Measurements from ENCODE around the gene PNPLA1.

PNPLA1 gene

DNA sequence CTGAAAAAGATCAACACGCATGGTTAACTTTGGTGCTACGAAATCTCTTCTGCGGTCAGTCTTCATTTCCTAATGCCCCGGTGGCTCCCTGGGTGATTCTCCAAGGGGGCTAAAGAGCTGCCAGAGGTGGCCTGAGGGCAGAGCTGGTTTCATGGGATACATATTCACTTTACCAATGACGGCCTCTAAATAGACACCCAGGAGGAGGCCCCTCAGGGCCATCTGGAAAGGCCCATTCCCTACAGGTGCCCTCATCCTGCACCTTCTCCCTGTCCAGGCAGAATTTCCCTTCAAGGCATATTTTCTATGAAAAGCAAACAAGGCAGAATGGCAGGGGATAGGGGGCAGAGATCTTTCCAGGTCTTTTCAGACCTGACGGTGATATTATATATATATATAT is 54.3 kb downstream of the PNPLA1 start:
- no peak for DNase-seq (ENCODE audit: low read depth)
- TF ChIP-seq, protein P1, sequence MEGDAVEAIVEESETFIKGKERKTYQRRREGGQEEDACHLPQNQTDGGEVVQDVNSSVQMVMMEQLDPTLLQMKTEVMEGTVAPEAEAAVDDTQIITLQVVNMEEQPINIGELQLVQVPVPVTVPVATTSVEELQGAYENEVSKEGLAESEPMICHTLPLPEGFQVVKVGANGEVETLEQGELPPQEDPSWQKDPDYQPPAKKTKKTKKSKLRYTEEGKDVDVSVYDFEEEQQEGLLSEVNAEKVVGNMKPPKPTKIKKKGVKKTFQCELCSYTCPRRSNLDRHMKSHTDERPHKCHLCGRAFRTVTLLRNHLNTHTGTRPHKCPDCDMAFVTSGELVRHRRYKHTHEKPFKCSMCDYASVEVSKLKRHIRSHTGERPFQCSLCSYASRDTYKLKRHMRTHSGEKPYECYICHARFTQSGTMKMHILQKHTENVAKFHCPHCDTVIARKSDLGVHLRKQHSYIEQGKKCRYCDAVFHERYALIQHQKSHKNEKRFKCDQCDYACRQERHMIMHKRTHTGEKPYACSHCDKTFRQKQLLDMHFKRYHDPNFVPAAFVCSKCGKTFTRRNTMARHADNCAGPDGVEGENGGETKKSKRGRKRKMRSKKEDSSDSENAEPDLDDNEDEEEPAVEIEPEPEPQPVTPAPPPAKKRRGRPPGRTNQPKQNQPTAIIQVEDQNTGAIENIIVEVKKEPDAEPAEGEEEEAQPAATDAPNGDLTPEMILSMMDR (IDR thresholded peaks at IDR 0.05; ENCODE audit: low read depth, low read length, missing control alignments), result no peak
- H3K4me3 ChIP-seq (ENCODE audit: low read depth, low read length), result no peak overlapping the region

DNA sequence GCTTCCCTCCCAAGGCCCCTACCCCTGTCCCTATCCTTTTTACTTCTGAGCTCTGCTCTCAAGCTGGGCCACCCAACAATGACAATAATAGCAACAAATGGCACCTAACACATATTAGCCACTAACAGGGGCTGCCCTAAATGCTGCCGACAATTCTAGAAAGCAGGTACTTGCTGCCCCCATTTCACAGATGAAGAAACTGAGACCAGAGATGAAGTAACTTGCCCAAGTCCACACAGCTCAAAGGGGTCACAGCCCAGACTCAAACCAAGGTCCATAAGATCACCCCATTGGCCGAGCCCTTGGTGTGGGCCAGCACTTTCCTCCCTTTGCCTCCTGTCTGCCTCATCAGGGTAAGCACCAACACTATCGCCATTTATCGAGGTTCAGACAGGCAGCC is 54.9 kb downstream of the PNPLA1 start:
- no peak overlapping the region for H3K4me3 ChIP-seq (ENCODE audit: low read depth, low read length)
- TF ChIP-seq, protein P1 (IDR thresholded peaks at IDR 0.05; ENCODE audit: low read depth, low read length, missing control alignments), result no peak
- no peak for DNase-seq (ENCODE audit: low read depth)

GRCh38 chr6:36326356-36326995 is 56.6 kb downstream of the PNPLA1 start:
- TF ChIP-seq, protein P1 (IDR thresholded peaks at IDR 0.05; ENCODE audit: low read depth, low read length, missing control alignments), result no peak
- DNase-seq (ENCODE audit: low read depth), result no peak
- H3K4me3 ChIP-seq (ENCODE audit: low read depth, low read length), result no peak overlapping the region

DNA sequence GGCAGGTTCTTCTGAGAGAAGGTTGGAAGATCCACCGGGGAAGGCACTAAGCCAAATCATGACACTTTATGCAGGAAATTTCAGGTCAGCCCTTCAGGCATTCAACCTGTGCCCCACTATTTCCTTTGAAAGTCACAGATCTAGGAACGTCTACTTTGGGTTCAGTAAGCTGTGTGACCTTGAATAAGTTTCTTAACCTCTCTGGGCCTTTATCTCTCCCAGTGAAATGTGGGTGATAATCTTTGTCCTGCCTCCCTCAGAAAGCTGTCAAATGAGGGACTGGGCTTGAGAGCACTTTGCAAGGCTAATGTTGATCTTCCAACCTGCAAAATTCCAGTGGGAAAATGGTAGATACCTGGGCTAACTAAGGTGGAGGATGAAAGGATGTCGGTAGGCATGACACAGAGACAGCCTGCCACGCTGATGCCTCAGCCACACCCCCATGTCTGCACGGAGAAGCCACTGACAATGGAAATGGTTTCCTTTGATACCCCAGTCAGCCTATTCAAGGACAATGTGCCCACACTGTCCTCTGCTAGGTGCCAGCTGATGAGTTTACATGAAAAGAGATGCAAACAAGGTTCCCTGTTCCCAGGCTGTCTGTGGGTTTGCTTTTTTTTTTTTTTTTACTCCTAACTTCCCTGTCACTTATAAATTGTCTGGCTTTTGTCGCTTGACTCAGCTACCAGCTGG is 57.5 kb downstream of the PNPLA1 start:
- H3K4me3 ChIP-seq (ENCODE audit: low read depth, low read length), result no peak overlapping the region
- no peak for DNase-seq (ENCODE audit: low read depth)
- TF ChIP-seq, protein P1 (IDR thresholded peaks at IDR 0.05; ENCODE audit: low read depth, low read length, missing control alignments), result no peak

GRCh38 chr6:36327919-36328236 is 58.0 kb downstream of the PNPLA1 start:
- no peak overlapping the region for H3K4me3 ChIP-seq (ENCODE audit: low read depth, low read length)
- TF ChIP-seq, protein P1 (IDR thresholded peaks at IDR 0.05; ENCODE audit: low read depth, low read length, missing control alignments), result no peak
- DNase-seq (ENCODE audit: low read depth), result no peak

DNA sequence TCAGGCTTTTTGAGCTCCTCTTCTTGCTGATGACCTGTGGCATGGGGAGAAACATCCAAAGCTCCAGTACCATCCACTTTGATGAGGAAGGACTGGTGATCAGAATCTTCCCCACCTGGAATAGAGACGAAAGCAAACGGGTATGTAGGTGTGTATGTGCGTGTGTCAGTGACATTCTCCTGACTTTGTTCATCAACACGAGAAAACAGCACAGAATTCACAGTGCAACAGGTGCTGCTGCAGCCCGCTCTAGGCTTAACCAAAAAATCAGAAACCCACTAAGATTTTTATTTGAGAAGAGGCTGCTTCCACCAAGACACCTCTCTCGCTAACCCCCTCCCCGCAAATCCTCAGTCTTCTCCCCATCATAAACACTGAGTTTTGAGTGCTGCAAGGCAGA is 58.7 kb downstream of the PNPLA1 start:
- no peak overlapping the region for H3K4me3 ChIP-seq (ENCODE audit: low read depth, low read length)
- DNase-seq (ENCODE audit: low read depth), result no peak
- TF ChIP-seq, protein P1 (IDR thresholded peaks at IDR 0.05; ENCODE audit: low read depth, low read length, missing control alignments), result no peak

GRCh38 chr6:36329798-36330291 is 60.0 kb downstream of the PNPLA1 start:
- TF ChIP-seq, protein P1 (IDR thresholded peaks at IDR 0.05; ENCODE audit: low read depth, low read length, missing control alignments), result no peak
- no peak overlapping the region for H3K4me3 ChIP-seq (ENCODE audit: low read depth, low read length)
- DNase-seq (ENCODE audit: low read depth), result no peak
